Liver (tissue), 9 donors: ENCODE results near the gene SLC6A12. TPM values are rescaled to one million over a fixed set of nuclear protein-coding genes. Genes with fewer than 3 reads are reported as not detected.

Experiments used
- DNase-seq: peaks from one replicate; pipeline ENCODE4 v3.0.0-alpha.2; 2017; ENCODE audit warnings: low spot score
- H3K27ac ChIP-seq, 2 donors: one replicate each; pipeline ENCODE4 v1.7.0; 2013; ENCODE audit warnings: inconsistent platforms in 2 of 2, low read length in 2 of 2, control low read depth in 1 of 2, low read depth in 1 of 2, mild to moderate bottlenecking in 1 of 2
- H3K27me3 ChIP-seq, 4 donors: one replicate each; pipeline versions ENCODE4 v1.6.1 to v1.7.0; 2013; ENCODE audit warnings: low read length in 3 of 4, inconsistent platforms in 1 of 4, mild to moderate bottlenecking in 1 of 4, moderate library complexity in 1 of 4; ENCODE audit not compliant: control insufficient read depth in 4 of 4, insufficient read depth in 4 of 4
- H3K36me3 ChIP-seq, 4 donors: one replicate each; pipeline versions ENCODE4 v1.6.1 to v1.7.0; 2013; ENCODE audit warnings: low read length in 3 of 4, mild to moderate bottlenecking in 3 of 4, low read depth in 1 of 4, moderate library complexity in 1 of 4; ENCODE audit not compliant: control insufficient read depth in 4 of 4, insufficient read depth in 3 of 4
- H3K4me1 ChIP-seq, 4 donors: one replicate each; pipeline versions ENCODE4 v1.6.1 to v1.7.0; 2013; ENCODE audit warnings: low read length in 3 of 4, mild to moderate bottlenecking in 3 of 4, moderate library complexity in 1 of 4; ENCODE audit not compliant: control insufficient read depth in 4 of 4, insufficient read depth in 4 of 4
- H3K4me3 ChIP-seq, 3 donors: one replicate each; pipeline versions ENCODE4 v1.6.1 to v1.7.0; 2013; ENCODE audit warnings: low read length in 3 of 3, control low read depth in 1 of 3, low read depth in 1 of 3, mild to moderate bottlenecking in 1 of 3
- H3K9ac ChIP-seq, 2 donors: one replicate each; pipeline ENCODE4 v1.7.0; 2013; ENCODE audit warnings: low read length in 2 of 2, mild to moderate bottlenecking in 2 of 2, moderate library complexity in 2 of 2, control low read depth in 1 of 2, low read depth in 1 of 2
- H3K9me3 ChIP-seq, 4 donors: one replicate each; pipeline versions ENCODE4 v1.6.1 to v1.7.0; 2013; ENCODE audit warnings: low read length in 3 of 4; ENCODE audit not compliant: control insufficient read depth in 4 of 4
- EGR1 ChIP-seq, 2 donors: IDR thresholded peaks; 2 replicates each; pipeline ENCODE4 v1.6.1; 2016 to 2018; ENCODE audit warnings: antibody characterized with exemption in 2 of 2, low read depth in 2 of 2
- FOXA1 ChIP-seq: IDR thresholded peaks from 2 replicates; pipeline ENCODE4 v1.6.1; 2016; ENCODE audit warnings: antibody characterized with exemption
- HNF4A ChIP-seq, 2 donors: conservative IDR thresholded peaks; 2 replicates each; pipeline ENCODE4 v1.6.1; 2016; ENCODE audit warnings: antibody characterized with exemption in 2 of 2, mild to moderate bottlenecking in 2 of 2
- JUND ChIP-seq, 2 donors: IDR thresholded peaks; 2 replicates each; pipeline ENCODE4 v1.6.1; 2016; ENCODE audit warnings: antibody characterized with exemption in 2 of 2
- MAX ChIP-seq: IDR thresholded peaks from 2 replicates; pipeline ENCODE4 v1.6.1; 2016; ENCODE audit warnings: antibody characterized with exemption
- REST ChIP-seq: IDR thresholded peaks from 2 replicates; pipeline ENCODE4 v1.6.1; 2016; ENCODE audit warnings: antibody characterized with exemption, mild to moderate bottlenecking
- TAF1 ChIP-seq: conservative IDR thresholded peaks from 2 replicates; pipeline ENCODE4 v1.6.1; 2016; ENCODE audit warnings: antibody characterized with exemption, mild to moderate bottlenecking
- YY1 ChIP-seq: IDR thresholded peaks from 2 replicates; pipeline ENCODE4 v1.6.1; 2016; ENCODE audit warnings: antibody characterized with exemption, mild to moderate bottlenecking
- ZBTB33 ChIP-seq: IDR thresholded peaks from 2 replicates; pipeline ENCODE4 v1.6.1; 2016; ENCODE audit warnings: antibody characterized with exemption
- WGBS: extraction: QIAGEN DNeasy Blood & Tissue Kit; methylation state at CpG from one replicate; pipeline ENCODE4 v1.1.7; 2013; 5-methylcytosine and 5-hydroxymethylcytosine counted together
- polyA plus RNA-seq, 2 donors: library from polyadenylated mRNA; stranded (reverse) in 1 of 2; unstranded in 1 of 2; fragments of 200-250 nt in 1 of 2; fragments of >200 nt in 1 of 2; fragmentation: Nextera tagmentation in 1 of 2; extraction: Ambion mirVana in 1 of 2; gene quantifications; one replicate each; pipeline versions ENCODE4 v1.2.1 to v1.2.3, GENCODE V29; 2013 to 2015
- total RNA-seq, 2 donors: library from RNA; depleted of rRNA; stranded (reverse); fragments of >200 nt; gene quantifications; one replicate each; pipeline ENCODE4 v1.2.3, GENCODE V29; 2014
- donor health status: healthy.
- donor health status: healthy.
- donor health status: healthy.
- donor health status: healthy.
- donor health status: healthy.

SLC6A12 gene
- total and polyA plus RNA-seq, 4 donors: 18.2 to 30.3 (median 23.2) TPM

GRCh38 chr12:144650-145284, 69.2 kb downstream of the SLC6A12 start:
- Histone ChIP-seq H3K36me3 (no peaks in the 10 kb centered on the region), H3K4me3 (no peak overlapping the region), H3K27me3 (peaks cover 0 to 3% (median 0%) of the 10 kb centered on the region in 4 donors), H3K9me3 (no peaks in the 10 kb centered on the region), H3K27ac (peak overlapping the region in 1 of 2 donors; percentile 45), H3K9ac (no peak overlapping the region), H3K4me1 (peaks cover 0 to 28% (median 17%) of the 10 kb centered on the region in 4 donors)
- TF ChIP-seq MAX (no peak), FOXA1 (no peak), REST (no peak), TAF1 (no peak), ZBTB33 (no peak), JUND (IDR thresholded peaks at IDR 0.05) (no peak), YY1 (no peak), EGR1 (IDR thresholded peaks at IDR 0.05; ENCODE audit: low read depth in 2 of 2) (no peak)
- 75% methylated on average over 5 of the region's 5 CpGs for WGBS
- DNase-seq: no peak

GRCh38 chr12:143964-144649, 69.8 kb downstream of the SLC6A12 start:
- no peak overlapping the region for H3K4me3 ChIP-seq
- peaks cover 0 to 28% (median 17%) of the 10 kb centered on the region in 4 donors for H3K4me1 ChIP-seq
- WGBS: 72% methylated on average over 19 of the region's 19 CpGs
- no peak overlapping the region for H3K9ac ChIP-seq
- no peaks in the 10 kb centered on the region for H3K36me3 ChIP-seq
- H3K27ac ChIP-seq: no peak overlapping the region
- H3K27me3 ChIP-seq: peaks cover 0 to 3% (median 0%) of the 10 kb centered on the region in 4 donors
- DNase-seq: no peak
- H3K9me3 ChIP-seq: no peaks in the 10 kb centered on the region
- TF ChIP-seq YY1: no peak
- no peak for TF ChIP-seq REST
- no peak for TF ChIP-seq JUND (IDR thresholded peaks at IDR 0.05)
- TF ChIP-seq HNF4A (conservative IDR thresholded peaks at IDR 0.05): peak; percentile 35 to 43
